H9 (cell line): ENCODE results near the gene CCL11. TPM values are rescaled to one million over a fixed set of nuclear protein-coding genes. Genes with fewer than 3 reads are reported as not detected.

Experiments
- DNase-seq: peaks from one replicate; pipeline ENCODE4 v3.0.0-alpha.2; 2017
- H2AFZ ChIP-seq: one replicate; pipeline ENCODE4 v1.6.1; 2013; ENCODE audit warnings: mild to moderate bottlenecking, low read length, control low read depth, moderate library complexity
- H2AK5ac ChIP-seq: 2 replicates; pipeline ENCODE4 v1.6.1; 2013; ENCODE audit warnings: low read length, control low read depth, mixed read lengths; ENCODE audit not compliant: insufficient read length
- H2BK120ac ChIP-seq: one replicate; pipeline ENCODE4 v1.6.1; 2013; ENCODE audit warnings: low read depth, mild to moderate bottlenecking, low read length, control low read depth, inconsistent platforms; ENCODE audit not compliant: poor library complexity, severe bottlenecking
- H2BK12ac ChIP-seq: 2 replicates; pipeline ENCODE4 v1.6.1; 2013; ENCODE audit warnings: low read length, control low read depth, mixed read lengths, low read depth; ENCODE audit not compliant: insufficient read length
- H2BK15ac ChIP-seq: 2 replicates; pipeline ENCODE4 v1.6.1; 2013; ENCODE audit warnings: low read depth, low read length, control low read depth
- H2BK20ac ChIP-seq: one replicate; pipeline ENCODE4 v1.6.1; 2013; ENCODE audit warnings: low read depth, mild to moderate bottlenecking, low read length, control low read depth, inconsistent platforms; ENCODE audit not compliant: poor library complexity, severe bottlenecking
- H2BK5ac ChIP-seq: 2 replicates; pipeline ENCODE4 v1.6.1; 2013; ENCODE audit warnings: low read length, control low read depth, mixed read lengths; ENCODE audit not compliant: insufficient read length
- H3K14ac ChIP-seq: 2 replicates; pipeline ENCODE4 v1.6.1; 2013; ENCODE audit warnings: low read length, control low read depth; ENCODE audit not compliant: insufficient read depth
- H3K18ac ChIP-seq: 2 replicates; pipeline ENCODE4 v1.6.1; 2013; ENCODE audit warnings: low read depth, mild to moderate bottlenecking, mixed read lengths, low read length, control low read depth; ENCODE audit not compliant: insufficient read length
- H3K23ac ChIP-seq: 2 replicates; pipeline ENCODE4 v1.6.1; 2013; ENCODE audit warnings: low read length, control low read depth, mixed read lengths, low read depth; ENCODE audit not compliant: insufficient read length
- H3K23me2 ChIP-seq: 2 replicates; pipeline ENCODE4 v1.6.1; 2013; ENCODE audit warnings: low read depth, mild to moderate bottlenecking, mixed read lengths, low read length, control low read depth; ENCODE audit not compliant: insufficient read length, poor library complexity, severe bottlenecking
- H3K27ac ChIP-seq: 2 replicates; pipeline ENCODE4 v1.5.1; 2013; ENCODE audit warnings: low read length, control low read depth, mixed read lengths, low read depth; ENCODE audit not compliant: insufficient read length
- H3K27me3 ChIP-seq: 2 replicates; pipeline ENCODE4 v1.6.1; 2013; ENCODE audit warnings: low read length, control low read depth, inconsistent platforms; ENCODE audit not compliant: insufficient read depth
- H3K4ac ChIP-seq: 2 replicates; pipeline ENCODE4 v1.6.1; 2013; ENCODE audit warnings: low read depth, mild to moderate bottlenecking, control low read depth, inconsistent platforms, low read length, moderate library complexity
- H3K4me1 ChIP-seq: 2 replicates; pipeline ENCODE4 v1.6.1; 2013; ENCODE audit warnings: low read length, control low read depth, inconsistent platforms; ENCODE audit not compliant: insufficient read depth
- H3K4me2 ChIP-seq: 2 replicates; pipeline ENCODE4 v1.6.1; 2013; ENCODE audit warnings: low read length, control low read depth, mixed read lengths; ENCODE audit not compliant: insufficient read length, insufficient read depth
- H3K56ac ChIP-seq: 2 replicates; pipeline ENCODE4 v1.6.1; 2013; ENCODE audit warnings: low read depth, mild to moderate bottlenecking, mixed read lengths, low read length, control low read depth; ENCODE audit not compliant: insufficient read length
- H3K79me1 ChIP-seq: 2 replicates; pipeline ENCODE4 v1.6.1; 2013; ENCODE audit warnings: low read depth, mild to moderate bottlenecking, moderate library complexity, low read length, control low read depth, inconsistent platforms; ENCODE audit not compliant: insufficient read depth, poor library complexity, severe bottlenecking
- H3K79me2 ChIP-seq: 2 replicates; pipeline ENCODE4 v1.6.1; 2013; ENCODE audit warnings: low read length, control low read depth, inconsistent platforms; ENCODE audit not compliant: insufficient read depth
- H3K9ac ChIP-seq: 2 replicates; pipeline ENCODE4 v1.6.1; 2013; ENCODE audit warnings: low read length, control low read depth, mixed read lengths; ENCODE audit not compliant: insufficient read length; ENCODE audit errors: extremely low read depth
- H3K9me3 ChIP-seq: one replicate; pipeline ENCODE4 v1.6.1; 2013; ENCODE audit warnings: low read depth, low read length, inconsistent platforms; ENCODE audit not compliant: control insufficient read depth
- H3T11ph ChIP-seq: one replicate; pipeline ENCODE4 v1.6.1; 2013; ENCODE audit warnings: mild to moderate bottlenecking, low read length, control low read depth, inconsistent platforms
- H4K20me1 ChIP-seq: one replicate; pipeline ENCODE4 v1.6.1; 2013; ENCODE audit not compliant: control insufficient read depth, insufficient read length, insufficient read depth
- H4K5ac ChIP-seq: 2 replicates; pipeline ENCODE4 v1.6.1; 2013; ENCODE audit warnings: low read depth, mild to moderate bottlenecking, mixed read lengths, low read length, control low read depth; ENCODE audit not compliant: insufficient read length
- H4K8ac ChIP-seq: replicated peaks from 2 replicates; pipeline ENCODE4 v1.6.1; 2013; ENCODE audit warnings: low read length, control low read depth, mixed read lengths, low read depth; ENCODE audit not compliant: insufficient read length
- H4K91ac ChIP-seq: 2 replicates; pipeline ENCODE4 v1.6.1; 2013; ENCODE audit warnings: low read depth, mild to moderate bottlenecking, moderate library complexity, mixed read lengths, low read length, control low read depth; ENCODE audit not compliant: insufficient read length
- H3K27ac Mint-ChIP-seq, 3 experiments: 2 replicates in 2 of 3; 3 replicates in 1 of 3; pipeline ENCODE4 v1.8.0; 2020 to 2021; ENCODE audit warnings: mixed read lengths in 3 of 3, mild to moderate bottlenecking in 1 of 3, moderate library complexity in 1 of 3
- H3K27me3 Mint-ChIP-seq: 2 replicates; pipeline ENCODE4 v1.8.0; 2021; ENCODE audit warnings: low read depth, mild to moderate bottlenecking, moderate library complexity, mixed read lengths
- H3K36me3 Mint-ChIP-seq, 3 experiments: 2 replicates in 2 of 3; 3 replicates in 1 of 3; pipeline ENCODE4 v1.8.0; 2020 to 2021; ENCODE audit warnings: low read depth in 3 of 3, mixed read lengths in 3 of 3; ENCODE audit not compliant: insufficient read depth in 1 of 3
- H3K4me1 Mint-ChIP-seq, 2 experiments: 2 replicates each; pipeline ENCODE4 v1.8.0; 2020; ENCODE audit warnings: mixed read lengths in 2 of 2
- H3K4me3 Mint-ChIP-seq, 2 experiments: 2 replicates in 1 of 2; 3 replicates in 1 of 2; pipeline ENCODE4 v1.8.0; 2020 to 2021; ENCODE audit warnings: mild to moderate bottlenecking in 2 of 2, mixed read lengths in 2 of 2, moderate library complexity in 1 of 2
- H3K9me3 Mint-ChIP-seq, 2 experiments: 2 replicates in 1 of 2; 3 replicates in 1 of 2; pipeline ENCODE4 v1.8.0; 2020; ENCODE audit warnings: mild to moderate bottlenecking in 2 of 2, mixed read lengths in 2 of 2, moderate library complexity in 1 of 2
- WGBS: extraction: QIAGEN DNeasy Blood & Tissue Kit; methylation state at CpG from one replicate; pipeline ENCODE4 v1.1.7; 2013; ENCODE audit warnings: missing lambda C conversion rate, low lambda C conversion rate, mixed read lengths; ENCODE audit not compliant: insufficient read length; ENCODE audit errors: extremely low coverage; 5-methylcytosine and 5-hydroxymethylcytosine counted together
- total RNA-seq: library from RNA; stranded (reverse); gene quantifications from 2 replicates; pipeline ENCODE4 v1.2.1, GENCODE V29; 2021
- TF ChIP-seq, protein P1 (sequence below): fragments of 200-600 bp; sonication (generic); conservative IDR thresholded peaks from 3 replicates; pipeline ENCODE4 v1.8.0; 2021; ENCODE audit warnings: antibody characterized with exemption, mild to moderate bottlenecking

The CCL11 gene
- total RNA-seq, 1 experiment from 2014 or later = not detected

DNA sequence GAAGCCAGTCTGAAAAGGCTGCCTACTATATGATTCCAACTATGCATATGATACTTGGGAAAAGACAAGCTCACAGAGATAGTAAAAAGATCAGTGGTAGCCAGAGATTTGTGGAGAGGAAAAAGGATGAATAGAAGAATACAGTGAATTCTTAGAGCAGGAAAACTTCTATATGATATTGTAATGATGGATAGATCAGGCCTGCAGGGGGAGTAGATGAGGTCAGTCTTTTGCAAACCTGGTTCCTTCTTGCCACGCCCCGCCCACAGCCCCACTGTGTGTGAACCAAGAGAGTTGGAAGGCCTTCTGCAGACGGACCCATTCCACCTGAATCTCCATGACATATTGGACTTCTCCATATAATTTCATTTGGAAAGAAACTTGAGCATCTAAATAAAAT lies 32.9 kb downstream of the CCL11 start:
- no CpG with 5 or more reads among the region's 3 CpGs for WGBS
- Histone ChIP-seq H3T11ph (no peak overlapping the region), H4K5ac (no peak overlapping the region), H3K27me3 (no peaks in the 10 kb centered on the region), H3K23me2 (no peaks in the 10 kb centered on the region), H4K20me1 (no peaks in the 10 kb centered on the region), H2BK15ac (no peak overlapping the region), H3K9ac (no peak overlapping the region), H3K4me1 (no peaks in the 10 kb centered on the region), H2AFZ (no peak overlapping the region), H3K4me2 (no peak overlapping the region), H3K18ac (no peak overlapping the region), H3K14ac (no peak overlapping the region), H3K23ac (no peak overlapping the region), H2BK120ac (no peak overlapping the region), H3K79me1 (no peaks in the 10 kb centered on the region), H3K56ac (no peak overlapping the region), H2BK5ac (no peak overlapping the region), H2AK5ac (no peak overlapping the region), H2BK12ac (no peak overlapping the region), H4K8ac (no peak overlapping the region), H3K4ac (no peak overlapping the region), H3K27ac (no peak overlapping the region), H2BK20ac (no peak overlapping the region), H3K9me3 (no peaks in the 10 kb centered on the region), H4K91ac (no peak overlapping the region), H3K79me2 (no peaks in the 10 kb centered on the region)
- H3K36me3 Mint-ChIP-seq = no peaks in the 10 kb centered on the region
- no peak overlapping the region for H3K4me3 Mint-ChIP-seq
- no peaks in the 10 kb centered on the region for H3K9me3 Mint-ChIP-seq
- no peaks in the 10 kb centered on the region for H3K4me1 Mint-ChIP-seq
- H3K27me3 Mint-ChIP-seq = peaks cover 17% of the 10 kb centered on the region
- TF ChIP-seq, protein P1, sequence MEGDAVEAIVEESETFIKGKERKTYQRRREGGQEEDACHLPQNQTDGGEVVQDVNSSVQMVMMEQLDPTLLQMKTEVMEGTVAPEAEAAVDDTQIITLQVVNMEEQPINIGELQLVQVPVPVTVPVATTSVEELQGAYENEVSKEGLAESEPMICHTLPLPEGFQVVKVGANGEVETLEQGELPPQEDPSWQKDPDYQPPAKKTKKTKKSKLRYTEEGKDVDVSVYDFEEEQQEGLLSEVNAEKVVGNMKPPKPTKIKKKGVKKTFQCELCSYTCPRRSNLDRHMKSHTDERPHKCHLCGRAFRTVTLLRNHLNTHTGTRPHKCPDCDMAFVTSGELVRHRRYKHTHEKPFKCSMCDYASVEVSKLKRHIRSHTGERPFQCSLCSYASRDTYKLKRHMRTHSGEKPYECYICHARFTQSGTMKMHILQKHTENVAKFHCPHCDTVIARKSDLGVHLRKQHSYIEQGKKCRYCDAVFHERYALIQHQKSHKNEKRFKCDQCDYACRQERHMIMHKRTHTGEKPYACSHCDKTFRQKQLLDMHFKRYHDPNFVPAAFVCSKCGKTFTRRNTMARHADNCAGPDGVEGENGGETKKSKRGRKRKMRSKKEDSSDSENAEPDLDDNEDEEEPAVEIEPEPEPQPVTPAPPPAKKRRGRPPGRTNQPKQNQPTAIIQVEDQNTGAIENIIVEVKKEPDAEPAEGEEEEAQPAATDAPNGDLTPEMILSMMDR = peak; percentile 60
- H3K27ac Mint-ChIP-seq = no peak overlapping the region
- DNase-seq = peak; percentile 73
